Uterus (tissue), 2 donors: ENCODE results near the gene CHML.

ENCODE experiments used
- POLR2A ChIP-seq, 2 donors: fragments of 450-650 bp; IDR thresholded peaks; one replicate each; pipeline ENCODE4 v1.6.1; 2016; ENCODE audit warnings: antibody characterized with exemption in 2 of 2, mild to moderate bottlenecking in 1 of 2, moderate library complexity in 1 of 2
- TF ChIP-seq, protein P1 (sequence below), 4 experiments: fragments of 200-600 bp in 2 of 4; fragments of 450-650 bp in 2 of 4; sonication (generic) in 2 of 4; IDR thresholded peaks; one replicate each; pipeline ENCODE4 v1.5.1; 2016 to 2019; ENCODE audit warnings: antibody characterized with exemption in 4 of 4, mild to moderate bottlenecking in 2 of 4, moderate library complexity in 1 of 4

- TF ChIP-seq, protein P1, sequence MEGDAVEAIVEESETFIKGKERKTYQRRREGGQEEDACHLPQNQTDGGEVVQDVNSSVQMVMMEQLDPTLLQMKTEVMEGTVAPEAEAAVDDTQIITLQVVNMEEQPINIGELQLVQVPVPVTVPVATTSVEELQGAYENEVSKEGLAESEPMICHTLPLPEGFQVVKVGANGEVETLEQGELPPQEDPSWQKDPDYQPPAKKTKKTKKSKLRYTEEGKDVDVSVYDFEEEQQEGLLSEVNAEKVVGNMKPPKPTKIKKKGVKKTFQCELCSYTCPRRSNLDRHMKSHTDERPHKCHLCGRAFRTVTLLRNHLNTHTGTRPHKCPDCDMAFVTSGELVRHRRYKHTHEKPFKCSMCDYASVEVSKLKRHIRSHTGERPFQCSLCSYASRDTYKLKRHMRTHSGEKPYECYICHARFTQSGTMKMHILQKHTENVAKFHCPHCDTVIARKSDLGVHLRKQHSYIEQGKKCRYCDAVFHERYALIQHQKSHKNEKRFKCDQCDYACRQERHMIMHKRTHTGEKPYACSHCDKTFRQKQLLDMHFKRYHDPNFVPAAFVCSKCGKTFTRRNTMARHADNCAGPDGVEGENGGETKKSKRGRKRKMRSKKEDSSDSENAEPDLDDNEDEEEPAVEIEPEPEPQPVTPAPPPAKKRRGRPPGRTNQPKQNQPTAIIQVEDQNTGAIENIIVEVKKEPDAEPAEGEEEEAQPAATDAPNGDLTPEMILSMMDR (IDR thresholded peaks at IDR 0.05): no peak
- no peak for TF ChIP-seq POLR2A (IDR thresholded peaks at IDR 0.05)
Measured at GRCh38 chr1:241679404-241679803, 39.2 kb upstream of the CHML start.
